ENCODE results near the gene TNIK. TPM values are rescaled to one million over a fixed set of nuclear protein-coding genes. Genes with fewer than 3 reads are reported as not detected.
A peak's percentile ranks its signal among the peaks of the same experiment; 100 is the strongest.

The TNIK gene
- total and polyA plus RNA-seq, 4 donors, result 3.7 to 9.8 (median 5.2) TPM

GRCh38 chr3:171461525-171461917 is 1.3 kb upstream of the TNIK start:
- Histone ChIP-seq H3K27me3 (ENCODE audit: control insufficient read depth in 4 of 4, insufficient read depth in 4 of 4, low read length in 3 of 4) (no peaks in the 10 kb centered on the region), H3K4me3 (ENCODE audit: low read depth in 1 of 3, low read length in 3 of 3) (peak overlapping the region; percentile 82 to 93 (median 92)), H3K4me1 (ENCODE audit: control insufficient read depth in 4 of 4, insufficient read depth in 4 of 4, low read length in 3 of 4) (peaks cover 4 to 25% (median 12%) of the 10 kb centered on the region in 4 donors), H3K9me3 (ENCODE audit: control insufficient read depth in 4 of 4, low read length in 3 of 4) (no peaks in the 10 kb centered on the region), H3K36me3 (ENCODE audit: control insufficient read depth in 4 of 4, insufficient read depth in 3 of 4, low read depth in 1 of 4, low read length in 3 of 4) (no peaks in the 10 kb centered on the region), H3K9ac (ENCODE audit: low read depth in 1 of 2, low read length in 2 of 2) (peak overlapping the region in 1 of 2 donors; percentile 0), H3K27ac (ENCODE audit: low read depth in 1 of 2, low read length in 2 of 2) (no peak overlapping the region)
- TF ChIP-seq SP1 (IDR thresholded peaks at IDR 0.05) (no peak), HNF4A (conservative IDR thresholded peaks at IDR 0.05) (no peak), TAF1 (conservative IDR thresholded peaks at IDR 0.05) (no peak), RXRA (IDR thresholded peaks at IDR 0.05) (no peak), GABPA (IDR thresholded peaks at IDR 0.05 in 1 of 2, conservative IDR thresholded peaks at IDR 0.05 in 1 of 2) (no peak), EGR1 (IDR thresholded peaks at IDR 0.05; ENCODE audit: low read depth in 2 of 2) (no peak), NR2F2 (IDR thresholded peaks at IDR 0.05) (no peak), ZBTB33 (IDR thresholded peaks at IDR 0.05) (no peak), MAX (IDR thresholded peaks at IDR 0.05) (no peak), HNF4G (IDR thresholded peaks at IDR 0.05) (no peak)
- TF ChIP-seq, protein P1, sequence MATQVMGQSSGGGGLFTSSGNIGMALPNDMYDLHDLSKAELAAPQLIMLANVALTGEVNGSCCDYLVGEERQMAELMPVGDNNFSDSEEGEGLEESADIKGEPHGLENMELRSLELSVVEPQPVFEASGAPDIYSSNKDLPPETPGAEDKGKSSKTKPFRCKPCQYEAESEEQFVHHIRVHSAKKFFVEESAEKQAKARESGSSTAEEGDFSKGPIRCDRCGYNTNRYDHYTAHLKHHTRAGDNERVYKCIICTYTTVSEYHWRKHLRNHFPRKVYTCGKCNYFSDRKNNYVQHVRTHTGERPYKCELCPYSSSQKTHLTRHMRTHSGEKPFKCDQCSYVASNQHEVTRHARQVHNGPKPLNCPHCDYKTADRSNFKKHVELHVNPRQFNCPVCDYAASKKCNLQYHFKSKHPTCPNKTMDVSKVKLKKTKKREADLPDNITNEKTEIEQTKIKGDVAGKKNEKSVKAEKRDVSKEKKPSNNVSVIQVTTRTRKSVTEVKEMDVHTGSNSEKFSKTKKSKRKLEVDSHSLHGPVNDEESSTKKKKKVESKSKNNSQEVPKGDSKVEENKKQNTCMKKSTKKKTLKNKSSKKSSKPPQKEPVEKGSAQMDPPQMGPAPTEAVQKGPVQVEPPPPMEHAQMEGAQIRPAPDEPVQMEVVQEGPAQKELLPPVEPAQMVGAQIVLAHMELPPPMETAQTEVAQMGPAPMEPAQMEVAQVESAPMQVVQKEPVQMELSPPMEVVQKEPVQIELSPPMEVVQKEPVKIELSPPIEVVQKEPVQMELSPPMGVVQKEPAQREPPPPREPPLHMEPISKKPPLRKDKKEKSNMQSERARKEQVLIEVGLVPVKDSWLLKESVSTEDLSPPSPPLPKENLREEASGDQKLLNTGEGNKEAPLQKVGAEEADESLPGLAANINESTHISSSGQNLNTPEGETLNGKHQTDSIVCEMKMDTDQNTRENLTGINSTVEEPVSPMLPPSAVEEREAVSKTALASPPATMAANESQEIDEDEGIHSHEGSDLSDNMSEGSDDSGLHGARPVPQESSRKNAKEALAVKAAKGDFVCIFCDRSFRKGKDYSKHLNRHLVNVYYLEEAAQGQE (IDR thresholded peaks at IDR 0.05), result no peak
- TF ChIP-seq, protein P2, sequence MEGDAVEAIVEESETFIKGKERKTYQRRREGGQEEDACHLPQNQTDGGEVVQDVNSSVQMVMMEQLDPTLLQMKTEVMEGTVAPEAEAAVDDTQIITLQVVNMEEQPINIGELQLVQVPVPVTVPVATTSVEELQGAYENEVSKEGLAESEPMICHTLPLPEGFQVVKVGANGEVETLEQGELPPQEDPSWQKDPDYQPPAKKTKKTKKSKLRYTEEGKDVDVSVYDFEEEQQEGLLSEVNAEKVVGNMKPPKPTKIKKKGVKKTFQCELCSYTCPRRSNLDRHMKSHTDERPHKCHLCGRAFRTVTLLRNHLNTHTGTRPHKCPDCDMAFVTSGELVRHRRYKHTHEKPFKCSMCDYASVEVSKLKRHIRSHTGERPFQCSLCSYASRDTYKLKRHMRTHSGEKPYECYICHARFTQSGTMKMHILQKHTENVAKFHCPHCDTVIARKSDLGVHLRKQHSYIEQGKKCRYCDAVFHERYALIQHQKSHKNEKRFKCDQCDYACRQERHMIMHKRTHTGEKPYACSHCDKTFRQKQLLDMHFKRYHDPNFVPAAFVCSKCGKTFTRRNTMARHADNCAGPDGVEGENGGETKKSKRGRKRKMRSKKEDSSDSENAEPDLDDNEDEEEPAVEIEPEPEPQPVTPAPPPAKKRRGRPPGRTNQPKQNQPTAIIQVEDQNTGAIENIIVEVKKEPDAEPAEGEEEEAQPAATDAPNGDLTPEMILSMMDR (IDR thresholded peaks at IDR 0.05; ENCODE audit: low read depth, low read length, missing input control), result no peak
- WGBS, result 22% methylated on average over 2 of the region's 2 CpGs
- DNase-seq (ENCODE audit: low spot score), result no peak

DNA sequence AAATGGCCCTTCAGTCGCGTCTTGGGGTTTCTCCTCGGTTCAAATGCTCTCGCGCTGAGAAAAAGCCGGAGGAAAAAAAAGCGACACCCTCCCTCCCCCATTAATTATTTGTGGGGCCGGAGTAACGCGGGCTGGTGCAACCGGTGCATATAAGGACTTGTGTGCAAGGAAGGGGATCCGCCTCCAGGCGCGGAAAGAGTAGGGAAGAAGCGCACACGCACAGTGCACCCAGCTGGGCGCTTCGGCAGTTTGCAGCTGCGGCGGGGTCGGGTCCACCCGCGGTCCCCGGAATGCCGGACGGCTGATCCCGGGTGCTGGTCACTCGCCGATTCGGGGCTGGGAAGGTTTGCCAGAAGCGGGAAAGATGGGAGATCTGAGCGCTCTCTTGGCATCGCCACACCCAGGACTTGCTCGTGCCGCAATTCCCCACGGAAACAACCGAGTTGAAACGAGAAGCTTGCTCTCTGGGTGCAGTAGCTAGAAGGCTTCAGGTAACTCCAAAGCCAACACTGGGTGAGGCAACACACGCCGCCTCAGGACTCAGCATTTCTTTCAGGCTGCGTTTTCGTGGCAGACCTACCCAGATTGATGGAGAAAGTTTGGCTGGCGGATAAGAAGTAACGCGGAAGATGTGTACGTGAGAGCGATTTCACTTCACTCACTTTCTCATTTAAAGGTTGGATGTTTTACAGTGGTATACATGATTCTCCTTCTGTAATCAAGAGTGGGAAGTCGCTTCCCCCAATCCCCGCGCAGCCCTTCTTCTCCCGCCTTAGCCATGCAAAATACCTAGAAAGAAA is 720 bp upstream of the TNIK start:
- Histone ChIP-seq H3K27ac (ENCODE audit: low read depth in 1 of 2, low read length in 2 of 2) (peak overlapping the region; percentile 17 to 26), H3K4me1 (ENCODE audit: control insufficient read depth in 4 of 4, insufficient read depth in 4 of 4, low read length in 3 of 4) (peaks cover 4 to 25% (median 12%) of the 10 kb centered on the region in 4 donors), H3K36me3 (ENCODE audit: control insufficient read depth in 4 of 4, insufficient read depth in 3 of 4, low read depth in 1 of 4, low read length in 3 of 4) (no peaks in the 10 kb centered on the region), H3K27me3 (ENCODE audit: control insufficient read depth in 4 of 4, insufficient read depth in 4 of 4, low read length in 3 of 4) (no peaks in the 10 kb centered on the region), H3K9me3 (ENCODE audit: control insufficient read depth in 4 of 4, low read length in 3 of 4) (no peaks in the 10 kb centered on the region), H3K9ac (ENCODE audit: low read depth in 1 of 2, low read length in 2 of 2) (peak overlapping the region; percentile 0 to 53), H3K4me3 (ENCODE audit: low read depth in 1 of 3, low read length in 3 of 3) (peak overlapping the region; percentile 82 to 93 (median 92))
- WGBS, result under 1% methylated on average over 51 of the region's 51 CpGs
- peak; percentile 58 for DNase-seq (ENCODE audit: low spot score)
- TF ChIP-seq YY1 (IDR thresholded peaks at IDR 0.05) (peak; percentile 18), RXRA (IDR thresholded peaks at IDR 0.05) (no peak), JUND (IDR thresholded peaks at IDR 0.05) (peak in 1 of 2 donors; percentile 16), HNF4A (conservative IDR thresholded peaks at IDR 0.05) (no peak), FOXA1 (IDR thresholded peaks at IDR 0.05) (no peak), RAD21 (IDR thresholded peaks at IDR 0.05) (peak; percentile 31 to 44), GABPA (IDR thresholded peaks at IDR 0.05 in 1 of 2, conservative IDR thresholded peaks at IDR 0.05 in 1 of 2) (peak in 1 of 2 donors; percentile 27), TAF1 (conservative IDR thresholded peaks at IDR 0.05) (no peak), FOXA2 (IDR thresholded peaks at IDR 0.05) (no peak), HNF4G (IDR thresholded peaks at IDR 0.05) (no peak), EGR1 (IDR thresholded peaks at IDR 0.05; ENCODE audit: low read depth in 2 of 2) (no peak), SP1 (IDR thresholded peaks at IDR 0.05) (no peak), NR2F2 (IDR thresholded peaks at IDR 0.05) (no peak), ZBTB33 (IDR thresholded peaks at IDR 0.05) (no peak)
- TF ChIP-seq, protein P2 (IDR thresholded peaks at IDR 0.05; ENCODE audit: low read depth, low read length, missing input control), result peak; percentile 23
